Dermis microvascular lymphatic vessel endothelial cell (primary cell): ENCODE results near the gene ADGB. TPM values are rescaled to one million over a fixed set of nuclear protein-coding genes. Genes with fewer than 3 reads are reported as not detected.
"Not testable (repeated sequence)": the region's sequence is repeated elsewhere in the genome, so short reads cannot be mapped to it uniquely, and the experiment has no call there.

Source experiments
- DNase-seq, 2 donors: peaks; one replicate each; pipeline versions ENCODE4 v3.0.0 to v3.0.0-alpha.2; 2010; ENCODE audit warnings: low read depth in 2 of 2
- total RNA-seq: library from RNA; depleted of rRNA; stranded (reverse); fragments of >200 nt; gene quantifications from 2 replicates; pipeline ENCODE4 v1.2.1, GENCODE V29; 2014

ADGB gene
- not detected in 2 replicates for total RNA-seq

GRCh38 chr6:146598772-146599405 lies at the start of gene ADGB:
TSS of gene ADGB (plus strand) at chr6:146598972. CDS start at chr6:146599041, 69 bp downstream.
- DNase-seq: peak in 1 of 2 donors; percentile 37

GRCh38 chr6:146550911-146551310 lies 47.9 kb upstream of the ADGB start:
- no peak for DNase-seq

GRCh38 chr6:146551545-146551944 lies 47.2 kb upstream of the ADGB start:
- no peak for DNase-seq

GRCh38 chr6:146553377-146554135 lies 45.2 kb upstream of the ADGB start:
- DNase-seq: no peak

GRCh38 chr6:146560607-146561006 lies 38.2 kb upstream of the ADGB start:
- no peak for DNase-seq

GRCh38 chr6:146566661-146567060 lies 32.1 kb upstream of the ADGB start:
- not testable (repeated sequence) for DNase-seq

- DNase-seq: not testable (repeated sequence)
Measured at GRCh38 chr6:146568619-146569018, 30.2 kb upstream of the ADGB start.

- DNase-seq: no peak
Measured at GRCh38 chr6:146574211-146574610, 24.6 kb upstream of the ADGB start.

GRCh38 chr6:146578054-146578453 lies 20.7 kb upstream of the ADGB start:
- DNase-seq: no peak

GRCh38 chr6:146581968-146582367 lies 16.8 kb upstream of the ADGB start:
- DNase-seq: no peak

GRCh38 chr6:146582857-146583256 lies 15.9 kb upstream of the ADGB start:
- no peak for DNase-seq

GRCh38 chr6:146583966-146584365 lies 14.8 kb upstream of the ADGB start:
- no peak for DNase-seq

GRCh38 chr6:146587459-146587858 lies 11.3 kb upstream of the ADGB start:
- no peak for DNase-seq

- DNase-seq: no peak
Measured at GRCh38 chr6:146590492-146590891, 8.3 kb upstream of the ADGB start.

- no peak for DNase-seq
Measured at GRCh38 chr6:146592451-146592850, 6.3 kb upstream of the ADGB start.

- DNase-seq: no peak
Measured at GRCh38 chr6:146593986-146594385, 4.8 kb upstream of the ADGB start.

- DNase-seq: no peak
Measured at GRCh38 chr6:146594495-146594894, 4.3 kb upstream of the ADGB start.

GRCh38 chr6:146595972-146596731 lies 2.6 kb upstream of the ADGB start:
- DNase-seq: no peak

GRCh38 chr6:146601352-146601751 lies 2.6 kb downstream of the ADGB start:
- no peak for DNase-seq

GRCh38 chr6:146602526-146602925 lies 3.8 kb downstream of the ADGB start:
- no peak for DNase-seq

- no peak for DNase-seq
Measured at GRCh38 chr6:146613947-146614346, 15.2 kb downstream of the ADGB start.

- no peak for DNase-seq
Measured at GRCh38 chr6:146620655-146621054, 21.9 kb downstream of the ADGB start.
